ENCODE results near the gene BAG5. TPM values are rescaled to one million over a fixed set of nuclear protein-coding genes. Genes with fewer than 3 reads are reported as not detected.

Gene BAG5
- total RNA-seq, 4 donors from 2014 or later: 40.3 to 44.3 (median 43.1) TPM

- H3K4me3 ChIP-seq (ENCODE audit: low read depth, poor library complexity, severe bottlenecking): no peak overlapping the region
- intact Hi-C loops (cut with DNase I; ENCODE audit: low total_unique reads): no loop called here
- TF ChIP-seq CTCF (IDR thresholded peaks at IDR 0.05) (no peak), POLR2A (IDR thresholded peaks at IDR 0.05) (no peak)
- 75 to 82% methylated on average over 26 to 28 of the region's 28 CpGs for WGBS, 2 donors
- no peak for DNase-seq (ENCODE audit: low spot score in 2 of 2)
These were observed 23.2 kb downstream of the BAG5 start for GRCh38 chr14:103539056-103539825.

- DNase-seq (ENCODE audit: low spot score in 2 of 2): no peak
- H3K4me3 ChIP-seq (ENCODE audit: low read depth, poor library complexity, severe bottlenecking): no peak overlapping the region
- TF ChIP-seq CTCF (IDR thresholded peaks at IDR 0.05) (no peak), POLR2A (IDR thresholded peaks at IDR 0.05) (no peak)
- WGBS, 2 donors: 47 to 59% methylated on average over 18 to 25 of the region's 30 CpGs
- intact Hi-C loops (cut with DNase I; ENCODE audit: low total_unique reads): no loop called here
These were observed 24.0 kb downstream of the BAG5 start for GRCh38 chr14:103538291-103539055.

GRCh38 chr14:103537175-103537990, 25.1 kb downstream of the BAG5 start:
- no peak overlapping the region for H3K4me3 ChIP-seq (ENCODE audit: low read depth, poor library complexity, severe bottlenecking)
- DNase-seq (ENCODE audit: low spot score in 2 of 2): no peak
- WGBS, 2 donors: 61 to 74% methylated on average over 16 to 18 of the region's 18 CpGs
- intact Hi-C loops (cut with DNase I; ENCODE audit: low total_unique reads): no loop called here
- TF ChIP-seq POLR2A (IDR thresholded peaks at IDR 0.05) (no peak), CTCF (IDR thresholded peaks at IDR 0.05) (no peak)

GRCh38 chr14:103536693-103537092, 25.8 kb downstream of the BAG5 start:
- 74 to 88% methylated on average over 8 of the region's 9 CpGs for WGBS, 2 donors
- no peak overlapping the region for H3K4me3 ChIP-seq (ENCODE audit: low read depth, poor library complexity, severe bottlenecking)
- no peak for DNase-seq (ENCODE audit: low spot score in 2 of 2)
- intact Hi-C loops (cut with DNase I; ENCODE audit: low total_unique reads): no loop called here
- TF ChIP-seq POLR2A (IDR thresholded peaks at IDR 0.05) (no peak), CTCF (IDR thresholded peaks at IDR 0.05) (no peak)

GRCh38 chr14:103535891-103536565, 26.4 kb downstream of the BAG5 start:
- intact Hi-C loops (cut with DNase I; ENCODE audit: low total_unique reads): no loop called here
- TF ChIP-seq POLR2A (IDR thresholded peaks at IDR 0.05): no peak
- no peak for TF ChIP-seq CTCF (IDR thresholded peaks at IDR 0.05)
- H3K4me3 ChIP-seq (ENCODE audit: low read depth, poor library complexity, severe bottlenecking): no peak overlapping the region
- DNase-seq (ENCODE audit: low spot score in 2 of 2): no peak
- 78 to 92% methylated on average over 9 to 10 of the region's 11 CpGs for WGBS, 2 donors
